HG02840 (cell line): ENCODE results near the gene SMIM43.
"Not testable (repeated sequence)": the region's sequence is repeated elsewhere in the genome, so short reads cannot be mapped to it uniquely, and the experiment has no call there.

Experiments
- ATAC-seq: cut with Tn5 transposase; IDR thresholded peaks from one replicate; pipeline ENCODE4 v1.9.1; 2021; ENCODE audit warnings: mild to moderate bottlenecking, moderate library complexity, moderate number of reproducible peaks; ENCODE audit not compliant: unreplicated experiment, low FRiP score

The SMIM43 gene

DNA sequence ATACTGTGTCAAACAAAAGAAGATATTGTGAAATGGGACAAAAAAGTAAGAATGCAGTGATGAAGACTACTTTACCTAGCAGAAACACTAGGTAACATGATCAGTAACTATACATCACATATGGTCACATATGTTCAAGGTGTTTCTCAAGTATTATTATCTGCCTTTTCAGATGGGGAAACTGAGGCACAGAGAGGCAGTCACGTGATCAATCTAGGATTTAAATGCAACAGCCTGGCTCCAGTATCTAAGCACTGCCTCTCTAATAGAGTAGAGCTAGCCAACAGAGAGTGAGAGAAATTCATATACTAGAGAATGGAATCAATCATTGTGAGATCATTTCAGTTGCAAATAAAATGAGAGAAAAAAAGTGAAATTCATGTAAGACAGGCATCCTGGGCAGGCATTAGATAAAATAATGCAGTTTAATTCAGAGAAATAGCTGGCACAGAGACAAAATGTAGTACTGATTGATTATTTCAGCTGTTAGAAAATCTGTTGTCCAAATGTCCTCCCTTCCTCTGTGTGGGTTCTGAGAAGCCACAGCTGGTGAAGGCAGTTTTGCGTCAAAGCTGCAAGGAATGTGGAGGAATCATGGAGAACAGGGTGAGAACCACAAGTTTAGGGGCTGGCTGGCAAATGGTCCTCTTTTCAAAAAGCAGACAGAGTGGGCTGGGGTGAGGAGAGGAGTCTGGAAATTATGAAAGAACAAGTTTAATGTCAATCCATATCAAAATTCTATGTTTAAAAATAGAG lies 26.0 kb downstream of the SMIM43 start:
- ATAC-seq: no peak

DNA sequence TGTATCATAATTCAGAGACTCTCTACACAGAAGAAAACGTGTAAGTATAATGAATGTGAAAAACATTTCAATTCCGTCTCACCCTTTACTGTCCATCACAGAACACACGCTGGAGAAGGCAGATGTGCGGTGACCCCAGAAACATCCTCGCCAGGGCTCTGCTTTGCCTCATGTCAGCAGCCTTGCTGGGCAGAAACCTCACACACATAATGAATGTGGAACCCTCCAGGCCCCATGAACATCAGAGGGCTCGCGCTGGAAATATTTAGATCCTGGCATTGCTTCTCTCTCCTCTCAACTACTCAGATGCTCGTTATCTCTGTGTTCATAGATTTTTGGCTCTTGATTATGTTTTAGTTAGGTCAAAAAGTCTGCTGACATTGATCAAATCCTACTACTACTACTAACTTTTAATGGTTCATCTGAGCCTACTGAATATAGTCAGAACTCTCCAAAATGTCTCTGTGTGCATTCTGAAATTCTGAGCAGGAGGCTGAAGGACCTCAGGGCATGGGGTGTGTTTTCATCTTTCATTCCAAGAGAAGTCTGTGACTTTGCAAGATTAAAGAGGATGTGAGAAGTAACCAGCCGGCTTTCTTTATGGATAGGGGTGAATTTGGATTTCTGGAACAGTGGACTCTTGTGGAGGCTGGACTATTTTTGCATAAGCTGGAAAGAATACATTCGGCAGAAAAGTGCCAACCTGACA lies 27.0 kb downstream of the SMIM43 start:
- ATAC-seq: no peak

DNA sequence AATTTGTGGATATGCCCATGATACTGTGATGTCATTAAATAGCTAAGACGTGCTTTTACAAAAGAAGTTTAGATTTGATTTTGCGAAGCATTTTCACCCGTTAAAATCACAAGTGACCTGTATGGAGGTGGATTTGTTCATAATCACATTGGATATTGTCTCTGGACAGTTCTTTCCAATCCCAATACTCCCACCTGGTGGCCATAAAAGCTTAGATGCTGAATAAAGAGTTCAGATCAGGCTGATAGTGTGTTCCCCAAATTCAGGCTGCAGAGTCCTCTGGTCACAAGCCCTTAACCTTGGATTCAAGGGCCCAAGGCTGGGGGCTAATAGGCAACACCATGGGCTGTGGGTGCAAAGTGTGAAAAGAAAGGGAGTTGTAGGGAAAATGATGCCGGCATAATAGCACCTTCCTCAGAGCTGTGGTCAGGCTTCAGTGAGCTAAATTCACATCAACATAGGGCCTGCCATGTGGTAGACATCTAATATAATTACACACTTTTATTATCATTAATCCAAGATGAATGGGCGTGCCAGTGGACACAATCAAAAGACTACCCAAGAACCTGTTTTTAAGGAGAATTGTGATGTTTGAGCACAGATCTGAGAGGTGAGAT lies 28.1 kb downstream of the SMIM43 start:
- no peak for ATAC-seq

GRCh38 chr4:121734571-121734970 lies 30.4 kb downstream of the SMIM43 start:
- no peak for ATAC-seq

DNA sequence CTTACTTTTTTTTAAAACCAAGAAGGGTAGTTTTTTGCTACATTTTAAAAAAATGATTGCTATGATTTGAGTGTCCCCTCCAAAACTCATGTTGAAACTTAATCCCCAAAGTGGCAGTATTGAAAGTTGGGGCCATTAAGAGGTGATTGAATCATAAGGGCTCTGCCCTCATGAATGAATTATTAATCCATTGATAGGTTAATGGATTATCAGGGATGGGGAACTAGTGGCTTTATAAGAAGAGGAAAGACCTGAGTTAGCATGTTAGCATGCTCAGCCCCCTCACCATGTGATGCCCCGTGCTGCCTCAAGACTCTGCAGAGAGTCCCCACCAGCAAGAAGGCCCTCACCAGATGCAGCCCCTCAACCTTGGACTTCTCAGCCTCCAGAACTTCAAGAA lies 31.0 kb downstream of the SMIM43 start:
- ATAC-seq: no peak

DNA sequence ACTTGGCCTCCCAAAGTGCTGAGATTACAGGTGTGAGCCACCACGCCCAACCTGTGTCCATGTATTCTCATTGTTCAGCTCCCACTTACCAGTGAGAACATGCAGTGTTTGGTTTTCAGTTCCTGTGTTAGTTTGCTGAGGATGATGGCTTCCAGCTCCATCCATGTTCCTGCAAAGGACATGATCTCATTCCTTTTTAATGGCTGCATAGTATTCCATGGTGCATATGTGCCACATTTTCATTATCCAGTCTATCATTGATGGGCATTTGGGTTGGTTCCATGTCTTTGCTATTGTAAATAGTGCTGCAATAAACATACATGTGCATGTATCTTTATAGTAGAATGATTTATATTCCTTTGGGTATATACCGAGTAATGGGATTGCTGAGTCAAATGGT lies 35.2 kb downstream of the SMIM43 start:
- ATAC-seq: not testable (repeated sequence)

- no peak for ATAC-seq
These were observed 36.2 kb downstream of the SMIM43 start for GRCh38 chr4:121728798-121729226.

DNA sequence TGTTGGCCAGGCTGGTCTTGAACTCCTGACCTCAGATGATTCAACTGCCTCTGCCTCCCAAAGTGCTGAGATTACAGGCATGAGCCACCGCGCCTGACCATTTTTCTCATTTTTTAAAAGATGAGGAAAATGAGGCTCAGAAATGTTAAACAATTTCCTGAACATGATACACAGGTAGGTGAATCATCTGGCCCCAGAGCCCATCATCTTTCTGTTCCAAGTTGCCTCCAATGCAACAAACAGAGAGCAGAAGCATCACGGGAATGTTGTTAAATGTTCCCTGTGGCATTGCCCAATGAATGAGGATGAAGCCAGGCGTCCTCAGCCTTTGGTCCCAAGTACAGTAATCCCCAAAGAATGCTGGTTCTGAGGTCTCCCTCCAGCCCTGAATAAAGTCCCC lies 36.9 kb downstream of the SMIM43 start:
- ATAC-seq: no peak

DNA sequence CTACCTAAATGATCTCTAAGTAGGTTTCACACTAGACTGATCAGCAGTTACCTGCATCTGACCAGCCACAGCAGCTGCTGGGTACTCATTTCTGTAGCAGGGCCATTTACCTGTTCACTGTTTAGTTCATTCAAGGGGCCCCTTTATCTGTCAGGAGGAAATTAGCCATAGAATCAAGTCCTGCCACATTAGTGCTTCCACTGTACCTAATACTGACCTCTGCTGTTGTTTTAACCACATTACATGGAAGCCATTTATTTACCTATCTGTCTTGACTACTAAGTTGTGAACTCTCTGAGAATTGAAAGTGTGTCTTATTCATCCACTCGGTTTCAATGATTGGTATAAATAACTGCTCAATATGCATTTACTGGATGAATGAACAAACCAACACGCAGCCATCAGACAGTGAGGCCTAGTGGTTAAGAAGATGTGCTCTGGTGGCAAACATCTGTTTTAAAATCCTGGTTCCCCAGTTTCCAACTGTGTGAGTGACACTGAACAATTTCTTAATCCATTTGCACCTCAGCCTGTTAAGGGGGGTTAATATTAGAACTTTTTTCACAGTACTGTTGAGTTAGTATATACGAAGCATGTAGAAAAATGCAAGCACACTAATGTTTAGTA lies 38.2 kb downstream of the SMIM43 start:
- peak; percentile 97 for ATAC-seq

DNA sequence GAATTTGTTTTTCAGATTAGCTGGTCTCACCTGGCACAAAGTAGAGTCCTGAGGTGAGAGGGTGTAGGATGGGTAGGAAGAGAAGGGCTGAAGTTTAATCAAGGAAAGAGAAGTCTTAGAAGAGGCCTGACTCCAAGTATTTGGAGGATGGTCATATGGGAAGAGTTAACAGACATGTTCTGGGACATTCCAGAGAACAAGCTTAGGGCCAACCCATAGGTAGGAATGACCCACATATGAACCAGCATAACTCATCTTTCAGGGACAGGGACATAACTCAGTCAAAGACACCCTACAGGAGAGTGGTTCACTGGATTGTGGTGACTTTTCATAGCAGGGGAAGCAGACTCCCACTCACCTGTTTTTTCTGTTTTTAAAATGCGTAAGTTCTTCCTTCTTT lies 40.3 kb downstream of the SMIM43 start:
- ATAC-seq: no peak

GRCh38 chr4:121721700-121722099 lies 43.3 kb downstream of the SMIM43 start:
- ATAC-seq: no peak

DNA sequence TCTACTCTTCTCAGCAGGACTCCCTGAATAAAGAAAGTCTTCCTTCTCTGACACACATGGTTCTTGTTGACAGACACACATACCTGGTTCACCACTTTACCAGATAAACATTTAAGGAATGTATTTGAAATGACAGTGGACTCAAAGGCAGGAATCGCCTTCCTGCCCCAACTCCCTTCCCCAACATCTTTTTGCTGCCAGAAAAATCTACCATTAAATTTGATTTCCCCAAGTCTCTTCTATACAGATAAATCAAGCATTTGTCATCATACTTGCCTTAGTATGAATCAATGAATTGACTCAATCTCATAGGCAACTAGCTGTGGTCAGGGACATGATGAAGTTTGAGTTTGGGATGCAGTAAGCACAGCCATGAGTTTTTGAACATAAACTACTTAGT lies 44.9 kb downstream of the SMIM43 start:
- ATAC-seq: no peak

- ATAC-seq: no peak
These were observed 47.2 kb downstream of the SMIM43 start for GRCh38 chr4:121717680-121718237.

- no peak for ATAC-seq
These were observed 50.4 kb downstream of the SMIM43 start for GRCh38 chr4:121714548-121714947.

DNA sequence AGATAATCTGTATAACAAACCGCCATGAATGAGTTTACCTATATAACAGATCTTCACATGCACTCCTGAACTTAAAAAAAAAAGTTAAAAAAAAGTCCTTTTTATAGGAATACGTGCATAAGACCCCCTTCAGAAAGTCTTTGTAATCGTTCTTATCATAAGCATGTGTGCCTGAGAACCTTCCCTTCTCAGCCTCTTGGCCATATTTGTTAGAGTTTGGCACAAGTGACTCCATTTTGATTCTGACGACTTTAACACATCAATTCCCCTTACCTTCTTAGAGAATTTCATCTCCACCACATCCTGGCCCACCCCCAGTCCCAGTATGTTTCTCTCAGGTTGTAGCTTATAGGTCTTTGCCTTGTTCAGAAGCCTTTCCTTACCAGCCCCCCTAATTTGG lies 52.2 kb downstream of the SMIM43 start:
- ATAC-seq: no peak

DNA sequence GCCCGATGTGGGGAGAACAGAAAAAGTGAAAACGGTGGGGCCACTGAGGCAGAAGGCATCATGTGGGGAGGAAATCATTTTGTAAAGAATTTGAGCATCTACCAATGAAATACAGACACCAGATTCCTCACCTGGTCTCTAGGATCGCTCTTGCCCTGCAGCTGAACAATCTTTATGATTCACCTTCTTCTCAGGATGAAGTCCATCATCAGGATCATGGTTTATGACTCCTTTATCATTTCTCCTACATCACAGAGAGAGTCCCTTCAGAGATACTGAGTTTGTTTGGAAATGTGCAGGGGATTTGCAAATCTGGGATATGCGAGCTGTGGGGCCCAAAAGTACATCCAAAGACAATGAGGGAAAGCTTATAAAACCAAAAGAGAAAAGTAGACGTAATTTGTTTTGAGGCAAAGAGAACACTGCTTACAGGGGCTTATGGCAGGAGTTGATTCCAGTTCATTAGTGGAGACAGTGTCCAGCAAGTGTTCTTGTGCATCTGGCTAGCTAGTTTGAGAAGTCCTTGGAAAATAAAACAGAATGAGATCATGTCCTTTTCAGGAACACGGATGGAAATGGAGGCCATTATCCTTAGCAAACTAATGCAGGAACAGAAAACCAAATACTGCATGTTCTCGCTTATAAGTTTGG lies 52.8 kb downstream of the SMIM43 start:
- no peak for ATAC-seq

DNA sequence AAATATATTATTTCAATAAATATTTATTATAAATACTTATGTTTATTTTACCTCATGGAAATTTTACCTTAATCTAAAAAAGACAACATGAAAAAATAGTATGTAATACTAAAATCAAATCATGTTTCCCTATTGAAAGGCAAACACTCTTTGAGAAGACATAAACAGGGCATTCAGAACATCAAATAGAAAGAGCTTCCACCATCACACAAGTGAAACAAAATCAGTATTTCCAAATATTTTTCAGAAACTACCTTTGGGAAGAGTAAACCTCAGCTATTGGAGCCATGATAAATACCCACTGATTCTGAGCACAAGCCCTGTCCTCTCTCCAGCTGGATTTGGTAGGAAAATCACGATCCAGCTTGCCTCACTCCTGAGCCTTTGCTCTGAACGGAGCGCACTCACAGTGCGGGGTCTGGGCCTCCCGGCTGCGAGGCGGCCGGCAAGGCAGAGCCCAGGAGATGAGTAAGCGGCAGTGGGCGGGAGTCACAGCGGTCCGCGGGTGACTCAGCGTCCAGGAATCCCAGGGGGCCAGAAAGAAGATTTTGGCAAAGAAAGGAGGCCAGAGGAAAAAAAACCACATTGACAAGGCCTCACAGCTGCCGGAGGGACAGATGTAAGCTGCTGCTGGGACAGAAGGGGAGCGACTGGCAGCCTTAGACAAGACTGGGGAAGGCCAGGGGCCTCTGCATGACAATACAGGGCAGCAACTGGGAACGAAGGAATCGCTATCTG lies 53.5 kb downstream of the SMIM43 start:
- peak; percentile 91 for ATAC-seq

DNA sequence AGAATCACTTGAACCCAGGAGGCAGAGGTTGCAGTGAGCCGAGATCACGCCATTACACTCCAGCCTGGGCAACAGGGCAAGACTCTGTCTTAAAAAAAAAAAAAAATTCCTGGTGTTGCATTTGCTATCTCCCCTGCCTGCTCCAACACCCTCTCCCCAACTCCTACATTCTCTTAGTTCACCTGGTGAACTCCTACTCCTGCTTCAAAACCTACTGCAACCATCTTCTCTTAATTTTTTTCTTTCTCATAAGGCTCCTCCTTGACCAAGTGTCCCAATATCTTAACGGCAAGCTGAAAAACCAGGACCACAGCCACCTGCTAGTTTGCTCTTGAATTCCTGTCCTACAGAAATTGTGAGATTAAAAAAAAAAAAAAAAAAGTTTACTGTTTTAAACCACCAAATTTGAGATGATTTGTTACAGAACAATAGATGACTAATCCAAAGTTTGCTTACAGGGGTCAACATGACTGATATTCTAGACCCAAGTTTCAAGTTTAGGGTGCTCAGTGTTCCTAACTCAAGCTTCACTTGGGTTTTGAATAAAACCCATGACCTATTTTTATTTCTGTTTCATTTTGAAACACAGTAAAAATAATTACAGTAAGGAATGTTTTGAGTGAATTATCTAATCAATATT lies 55.1 kb downstream of the SMIM43 start:
- no peak for ATAC-seq
